Transverse colon (tissue), 4 donors: Measurements from ENCODE around the gene EDC4.

ENCODE experiments used
- EP300 ChIP-seq: sonication (generic); formaldehyde crosslinking; IDR thresholded peaks from one replicate; pipeline ENCODE4 v1.6.1; 2017; ENCODE audit warnings: antibody characterized with exemption, low read depth
- POLR2A ChIP-seq: fragments of 450-650 bp; IDR thresholded peaks from one replicate; pipeline ENCODE4 v1.6.1; 2016; ENCODE audit warnings: antibody characterized with exemption, mild to moderate bottlenecking, moderate library complexity
- POLR2AphosphoS5 ChIP-seq, 3 donors: sonication (generic); formaldehyde crosslinking; IDR thresholded peaks; one replicate each; pipeline ENCODE4 v1.6.1; 2016; ENCODE audit warnings: antibody characterized with exemption in 3 of 3
- TF ChIP-seq, protein P1 (sequence below), 5 experiments: fragments of 200-600 bp in 3 of 5; fragments of 450-650 bp in 2 of 5; sonication (generic) in 3 of 5; IDR thresholded peaks; 1 replicate in 2 of 5; 2 replicates in 3 of 5; pipeline ENCODE4 v1.5.1; 2016 to 2017; ENCODE audit warnings: antibody characterized with exemption in 5 of 5, inconsistent platforms in 3 of 5, mild to moderate bottlenecking in 2 of 5, moderate library complexity in 1 of 5

DNA sequence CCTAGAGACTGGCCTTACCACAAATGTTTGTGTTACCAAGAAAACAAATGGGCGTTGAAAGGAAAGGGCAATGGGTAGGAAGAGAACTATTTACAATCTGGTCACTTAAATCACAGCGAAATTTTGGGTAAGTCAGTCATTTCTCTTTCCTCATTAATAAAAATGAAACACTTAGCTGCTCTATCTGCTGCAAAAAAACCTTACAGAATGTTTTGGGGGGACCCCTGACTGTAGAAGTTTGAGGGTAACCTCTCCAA lies 26.9 kb upstream of the EDC4 start:
- no peak for TF ChIP-seq EP300
- TF ChIP-seq, protein P1, sequence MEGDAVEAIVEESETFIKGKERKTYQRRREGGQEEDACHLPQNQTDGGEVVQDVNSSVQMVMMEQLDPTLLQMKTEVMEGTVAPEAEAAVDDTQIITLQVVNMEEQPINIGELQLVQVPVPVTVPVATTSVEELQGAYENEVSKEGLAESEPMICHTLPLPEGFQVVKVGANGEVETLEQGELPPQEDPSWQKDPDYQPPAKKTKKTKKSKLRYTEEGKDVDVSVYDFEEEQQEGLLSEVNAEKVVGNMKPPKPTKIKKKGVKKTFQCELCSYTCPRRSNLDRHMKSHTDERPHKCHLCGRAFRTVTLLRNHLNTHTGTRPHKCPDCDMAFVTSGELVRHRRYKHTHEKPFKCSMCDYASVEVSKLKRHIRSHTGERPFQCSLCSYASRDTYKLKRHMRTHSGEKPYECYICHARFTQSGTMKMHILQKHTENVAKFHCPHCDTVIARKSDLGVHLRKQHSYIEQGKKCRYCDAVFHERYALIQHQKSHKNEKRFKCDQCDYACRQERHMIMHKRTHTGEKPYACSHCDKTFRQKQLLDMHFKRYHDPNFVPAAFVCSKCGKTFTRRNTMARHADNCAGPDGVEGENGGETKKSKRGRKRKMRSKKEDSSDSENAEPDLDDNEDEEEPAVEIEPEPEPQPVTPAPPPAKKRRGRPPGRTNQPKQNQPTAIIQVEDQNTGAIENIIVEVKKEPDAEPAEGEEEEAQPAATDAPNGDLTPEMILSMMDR (IDR thresholded peaks at IDR 0.05), result no peak
- no peak for TF ChIP-seq POLR2A
- no peak for TF ChIP-seq POLR2AphosphoS5 (IDR thresholded peaks at IDR 0.05)
